ENCODE results near the gene ATF2.
"Not testable (repeated sequence)": the region's sequence is repeated elsewhere in the genome, so short reads cannot be mapped to it uniquely, and the experiment has no call there.

The ATF2 gene

DNA sequence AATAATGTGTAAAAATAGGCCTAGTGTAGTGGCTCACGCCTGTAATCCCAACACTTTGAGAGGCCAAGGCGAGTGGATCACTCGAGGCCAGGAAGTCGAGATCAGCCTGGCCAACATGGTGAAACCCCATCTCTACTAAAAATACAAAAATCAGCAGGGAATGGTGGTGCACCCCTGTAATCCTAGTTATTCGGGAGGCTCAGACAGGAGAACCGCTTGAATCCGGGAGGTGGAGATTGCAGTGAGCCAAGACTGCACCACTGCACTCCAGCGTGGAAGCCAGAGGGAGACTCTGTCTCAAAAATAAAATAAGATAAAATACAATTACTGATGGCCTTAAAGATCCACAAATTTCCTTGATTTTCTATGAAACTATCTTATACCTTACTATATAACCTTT, 3.8 kb downstream of the ATF2 start:
- no peak for DNase-seq

- no peak for DNase-seq
Observed at GRCh38 chr2:175158894-175159293, 9.1 kb downstream of the ATF2 start.

GRCh38 chr2:175156534-175156933, 11.5 kb downstream of the ATF2 start:
- no peak for DNase-seq

DNA sequence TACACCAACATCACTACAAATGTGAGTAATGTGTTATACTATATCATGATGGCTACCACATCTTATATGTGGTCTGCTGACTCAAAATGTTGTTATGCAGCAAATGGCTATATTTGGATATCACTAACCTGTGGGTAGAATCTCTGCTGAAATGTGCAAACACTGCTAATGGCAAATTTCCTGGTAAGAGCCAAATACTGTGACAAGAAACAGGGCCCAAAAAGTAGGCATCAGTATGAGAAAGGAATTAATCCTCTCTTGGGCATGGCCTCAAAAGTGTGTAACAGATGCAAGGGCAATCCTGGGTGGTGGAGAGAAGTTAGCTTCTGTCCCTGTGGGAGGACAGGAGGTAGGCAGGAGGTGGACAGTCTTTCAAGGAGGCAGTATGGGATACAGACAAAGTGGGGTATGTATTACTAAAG, 13.3 kb downstream of the ATF2 start:
- DNase-seq, result no peak

GRCh38 chr2:175152242-175152641, 15.8 kb downstream of the ATF2 start:
- no peak for DNase-seq

DNA sequence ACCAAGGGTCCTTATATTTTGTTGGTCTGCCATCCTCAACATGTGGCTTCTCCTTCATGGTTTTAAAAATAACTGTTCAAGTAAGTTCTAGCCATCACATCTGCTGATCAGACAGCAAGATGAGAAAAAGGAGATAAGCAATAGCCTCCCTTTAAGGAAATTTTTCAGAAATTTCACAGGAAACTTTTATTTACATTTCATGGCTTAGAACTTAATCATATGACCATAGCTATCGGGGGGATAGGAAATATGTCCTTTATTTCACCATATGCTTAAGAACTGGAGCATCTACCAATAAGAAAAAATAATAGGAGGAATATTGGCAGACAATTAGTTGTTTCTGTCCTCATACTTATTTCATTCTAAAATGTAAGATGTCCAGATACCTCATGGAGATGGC, 16.2 kb downstream of the ATF2 start:
- DNase-seq, result no peak

DNA sequence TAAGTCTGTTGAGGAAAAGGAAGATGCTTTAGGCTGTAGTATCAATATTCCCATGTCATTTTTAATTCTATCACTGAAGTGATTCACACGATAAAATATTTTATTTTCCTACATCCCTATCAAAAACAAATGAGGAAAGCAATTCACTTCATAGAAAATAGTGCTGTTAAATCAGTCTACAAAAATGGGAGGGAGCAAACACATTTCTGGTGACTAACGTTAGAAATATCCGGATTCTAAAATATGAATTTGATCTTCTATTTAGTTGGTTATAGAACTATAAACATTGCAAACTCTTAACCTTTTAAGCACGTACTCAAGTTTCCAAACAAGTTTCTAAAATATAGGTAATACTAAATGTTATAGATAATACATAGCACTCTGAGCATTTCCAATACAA, 20.8 kb downstream of the ATF2 start:
- no peak for DNase-seq

GRCh38 chr2:175143678-175144077, 24.3 kb downstream of the ATF2 start:
- no peak for DNase-seq

DNA sequence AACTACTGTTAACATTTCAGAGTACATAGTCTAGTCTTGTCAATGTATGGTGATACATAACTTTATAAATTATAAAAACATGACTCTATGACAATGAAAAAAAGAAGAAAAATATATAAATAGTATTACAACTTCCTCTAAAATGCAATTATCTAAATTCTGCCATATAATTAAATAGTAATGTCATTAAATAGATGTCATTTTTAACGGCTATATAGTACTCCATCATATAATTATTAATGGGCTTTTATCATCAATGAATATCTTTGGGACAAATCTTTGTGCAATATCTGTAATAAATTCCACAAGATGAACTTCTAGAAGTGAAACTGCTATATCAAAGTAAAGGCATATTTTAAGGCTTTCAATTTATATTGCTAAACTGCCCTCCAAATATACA, 24.8 kb downstream of the ATF2 start:
- DNase-seq, result no peak

- DNase-seq, result no peak
Observed at GRCh38 chr2:175140332-175140731, 27.7 kb downstream of the ATF2 start.

- DNase-seq, result no peak
Observed at GRCh38 chr2:175137793-175138192, 30.2 kb downstream of the ATF2 start.

DNA sequence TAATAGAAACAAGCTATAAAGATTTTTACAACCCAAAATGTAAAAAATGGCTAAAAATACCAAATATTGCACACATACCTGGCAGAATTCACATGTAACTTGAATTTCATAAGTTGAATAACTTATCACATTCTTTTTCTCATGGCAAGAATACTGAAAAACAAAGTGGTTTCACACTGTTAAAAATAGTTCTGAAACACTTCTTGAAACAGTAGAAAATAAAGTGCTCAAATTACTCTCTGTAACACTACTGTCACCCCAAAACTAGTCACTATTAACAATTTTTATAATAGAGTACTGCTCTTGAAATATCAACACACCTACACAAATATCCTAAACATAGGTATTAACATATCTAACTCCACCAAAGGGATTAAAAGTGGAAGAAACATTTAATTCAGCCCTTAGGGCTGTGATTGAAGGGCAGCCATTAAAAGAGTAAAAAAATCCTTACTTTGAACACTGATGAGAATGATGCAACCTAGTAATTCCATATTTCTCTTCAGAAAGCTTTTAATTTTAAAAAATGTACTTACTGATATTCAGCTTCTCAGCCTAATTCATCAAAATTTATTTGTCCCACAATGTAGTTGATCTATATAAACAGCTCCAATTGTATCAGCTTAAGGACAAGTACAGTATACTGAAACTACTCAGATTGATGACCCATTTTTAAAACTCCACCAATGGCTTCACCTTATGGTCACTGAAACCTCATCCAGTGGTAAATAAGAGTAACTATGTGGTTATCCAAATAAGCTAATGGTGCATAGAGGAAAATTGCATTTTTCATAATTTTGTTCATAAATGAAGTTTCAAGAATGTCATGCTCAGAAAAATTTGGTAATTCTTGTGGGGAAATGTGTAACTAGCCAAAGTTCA, 31.4 kb downstream of the ATF2 start:
- DNase-seq, result no peak

DNA sequence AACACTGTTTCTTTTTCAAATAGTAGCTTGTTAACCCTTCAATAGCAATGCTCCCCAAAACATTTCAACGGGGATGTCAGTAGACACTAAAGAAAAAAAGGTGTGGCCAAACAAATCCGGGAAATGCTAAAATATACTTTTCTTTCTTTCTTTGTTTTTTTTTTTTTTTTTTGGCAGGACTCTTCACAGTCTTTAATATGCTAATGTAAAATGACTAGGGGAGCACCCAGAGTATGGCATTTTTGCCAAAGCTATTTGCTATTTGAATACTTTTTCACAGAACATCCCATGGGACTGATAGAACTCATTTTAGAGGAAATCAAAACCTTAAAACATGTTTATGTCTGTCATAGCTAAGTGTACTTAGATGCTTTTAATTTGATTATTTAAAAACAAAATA, 32.1 kb downstream of the ATF2 start:
- DNase-seq, result no peak

DNA sequence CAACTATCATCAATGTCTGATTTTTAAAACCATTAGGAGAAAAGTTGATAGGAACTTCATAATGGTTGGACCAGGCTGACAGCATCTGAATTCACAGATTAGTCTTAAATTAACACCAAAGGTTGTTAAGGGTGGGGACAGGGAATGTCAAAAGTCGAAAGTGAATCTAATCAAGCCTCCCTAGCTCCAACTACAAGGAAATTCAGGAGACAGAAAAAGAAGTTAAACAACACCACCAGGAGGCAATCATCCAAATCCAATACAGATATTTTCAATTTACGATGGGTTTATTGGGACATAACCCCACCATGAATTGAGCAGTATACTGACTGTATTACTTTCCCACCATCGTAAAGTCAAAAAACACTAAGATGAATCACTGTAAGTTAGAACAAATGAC, 32.8 kb downstream of the ATF2 start:
- DNase-seq, result no peak

DNA sequence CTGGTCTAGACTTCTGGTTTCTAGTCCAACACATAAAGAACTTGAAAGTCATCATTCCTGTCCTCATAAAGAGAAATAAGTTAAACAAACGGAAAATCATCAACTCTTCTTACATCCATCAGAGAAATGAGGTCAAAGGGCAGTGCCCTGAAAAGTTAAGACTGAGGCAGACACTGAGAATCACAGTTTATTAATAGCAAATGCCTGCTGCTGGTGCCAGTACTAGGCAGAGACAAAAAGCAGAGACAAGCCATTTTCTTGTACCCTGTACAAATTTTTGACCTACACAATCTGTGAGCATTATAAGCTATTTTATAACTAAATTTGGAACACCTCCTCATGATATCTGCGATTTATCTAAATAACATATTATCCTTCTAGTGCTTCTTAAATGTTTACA, 36.8 kb downstream of the ATF2 start:
- DNase-seq, result no peak

DNA sequence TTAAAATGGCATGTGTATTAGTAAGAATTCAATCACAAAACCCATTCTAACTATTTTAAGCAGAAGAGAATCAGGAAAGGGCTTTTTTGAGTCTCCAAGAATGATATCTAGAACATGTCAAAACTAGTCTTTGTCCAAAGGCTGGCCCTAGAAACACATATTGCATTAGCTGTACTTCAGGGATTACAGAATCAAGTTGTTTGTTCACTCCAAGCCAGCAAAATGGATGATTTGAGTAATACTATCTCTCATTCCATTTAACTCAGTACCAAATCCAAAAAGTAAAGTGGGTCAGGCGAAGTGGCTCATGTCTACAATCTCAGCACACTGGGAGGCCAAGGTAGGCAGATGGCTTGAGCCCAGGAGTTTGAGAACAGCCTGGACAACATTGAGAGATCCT, 41.3 kb downstream of the ATF2 start:
- DNase-seq, result no peak

- DNase-seq, result no peak
Observed at GRCh38 chr2:175123254-175123653, 44.7 kb downstream of the ATF2 start.

DNA sequence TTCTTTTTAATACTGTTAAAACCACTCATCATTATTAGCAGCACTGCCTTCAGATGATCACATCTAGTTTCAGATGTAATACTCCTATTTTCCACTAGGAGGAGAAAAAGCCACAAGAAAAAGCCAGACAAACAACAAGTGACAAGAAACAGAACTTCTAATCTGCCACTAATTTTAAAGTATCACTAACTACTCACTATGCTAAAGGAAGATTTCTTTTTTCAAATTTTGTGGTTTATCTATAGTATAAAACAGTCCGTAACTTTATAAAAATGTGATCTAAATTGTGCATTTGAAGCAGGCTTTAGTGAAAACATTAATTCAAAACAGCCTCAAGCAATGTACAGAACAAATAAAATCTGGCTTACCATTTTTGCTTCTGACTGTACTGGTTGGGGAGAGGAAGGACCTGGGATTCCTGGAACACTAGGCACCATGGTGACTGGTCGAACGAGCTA, 56.8 kb downstream of the ATF2 start:
- DNase-seq, result no peak

DNA sequence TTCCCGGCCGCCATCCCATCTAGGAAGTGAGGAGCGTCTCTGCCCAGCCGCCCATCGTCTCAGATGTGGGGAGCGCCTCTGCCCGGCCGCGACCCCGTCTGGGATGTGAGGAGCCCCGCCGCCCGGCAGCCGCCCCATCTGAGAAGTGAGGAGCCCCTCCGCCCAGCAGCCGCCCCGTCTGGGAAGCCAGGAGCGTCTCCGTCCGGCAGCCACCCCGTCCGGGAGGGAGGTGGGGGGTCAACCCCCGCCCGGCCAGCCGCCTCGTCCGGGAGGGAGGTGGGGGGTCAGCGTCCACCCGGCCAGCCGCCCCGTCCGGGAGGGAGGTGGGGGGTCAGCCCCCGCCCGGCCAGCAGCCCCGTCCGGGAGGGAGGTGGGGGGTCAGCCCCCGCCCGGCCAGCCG, 59.9 kb downstream of the ATF2 start:
- not testable (repeated sequence) for DNase-seq

DNA sequence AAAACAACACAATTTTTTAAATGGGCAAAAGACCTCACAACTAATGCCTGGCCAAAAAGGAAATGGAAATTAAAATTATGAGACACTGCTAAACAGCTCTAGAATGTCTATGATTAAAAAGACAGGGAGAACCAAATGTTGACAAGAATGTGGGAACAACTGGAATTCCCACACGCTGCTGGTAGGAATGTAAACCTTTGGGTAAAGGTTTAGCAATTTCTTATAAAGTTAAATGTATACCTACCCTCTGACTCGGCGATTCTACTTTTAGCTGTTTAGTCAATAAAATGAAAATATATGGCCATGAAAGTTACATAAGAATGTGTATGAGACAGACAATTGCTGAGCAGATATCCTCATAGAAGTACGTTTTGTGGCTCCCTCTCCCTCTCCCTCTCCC, 60.9 kb downstream of the ATF2 start:
- no peak for DNase-seq

GRCh38 chr2:175103191-175103590, 64.8 kb downstream of the ATF2 start:
- DNase-seq, result no peak

DNA sequence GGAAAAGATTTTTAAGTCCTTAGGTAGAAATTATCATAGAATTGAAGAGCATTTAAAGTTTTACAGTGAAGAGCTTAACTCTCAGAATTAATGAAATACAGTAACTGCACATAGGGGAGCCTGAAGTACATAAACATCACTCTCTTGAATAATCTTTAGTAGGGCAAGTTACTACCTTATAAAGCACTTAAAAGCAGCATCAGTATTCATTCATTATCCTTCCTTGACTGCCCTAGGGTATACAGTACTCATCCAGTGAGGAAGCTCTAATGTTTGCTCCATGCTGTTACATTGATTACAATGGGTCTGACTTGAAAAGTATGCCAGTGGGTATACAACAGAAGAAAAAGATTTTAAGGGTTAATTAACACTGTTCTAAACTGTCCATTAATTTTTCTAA, 66.5 kb downstream of the ATF2 start:
- DNase-seq, result no peak

DNA sequence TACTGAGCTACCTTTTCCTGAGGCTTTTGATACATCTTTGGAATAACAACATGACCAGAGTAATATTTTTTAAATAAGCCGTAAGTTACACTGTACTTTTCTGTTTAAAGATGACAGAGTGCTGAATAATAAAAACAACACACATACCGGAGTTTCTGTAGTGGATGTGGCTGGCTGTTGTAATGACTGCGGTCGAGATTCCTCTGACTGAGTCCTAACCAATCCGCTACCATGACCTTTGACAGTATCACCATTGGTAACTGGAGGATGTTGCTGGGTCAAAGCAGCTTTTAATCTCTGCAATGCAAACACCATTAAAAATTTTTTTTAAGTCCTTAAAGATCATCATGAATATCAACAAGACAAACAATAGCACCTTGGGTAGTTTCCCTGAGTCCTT, 70.7 kb downstream of the ATF2 start:
- no peak for DNase-seq

DNA sequence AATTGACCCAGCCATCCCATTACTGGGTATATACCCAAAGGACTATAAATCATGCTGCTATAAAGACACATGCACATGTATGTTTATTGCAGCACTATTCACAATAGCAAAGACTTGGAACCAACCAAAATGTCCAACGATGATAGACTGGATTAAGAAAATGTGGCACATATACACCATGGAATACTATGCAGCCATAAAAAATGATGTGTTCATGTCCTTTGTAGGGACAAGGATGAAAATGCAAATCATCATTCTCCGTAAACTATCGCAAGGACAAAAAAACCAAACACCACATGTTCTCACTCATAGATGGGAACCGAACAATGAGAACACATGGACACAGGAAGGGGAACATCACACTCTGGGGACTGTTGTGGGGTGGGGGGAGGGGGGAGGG, 83.9 kb downstream of the ATF2 start:
- not testable (repeated sequence) for DNase-seq

GRCh38 chr2:175080479-175080878, 87.5 kb downstream of the ATF2 start:
- DNase-seq, result no peak

Data from activated CD8-positive, alpha-beta memory T cell treated with anti-CD3 and anti-CD28 coated beads, Interleukin-2, amount 50 U/mL, for 48 hours (primary cell).